Measurements from ENCODE around the gene GNGT1. TPM values are rescaled to one million over a fixed set of nuclear protein-coding genes. Genes with fewer than 3 reads are reported as not detected.
"Not testable (repeated sequence)": the region's sequence is repeated elsewhere in the genome, so short reads cannot be mapped to it uniquely, and the experiment has no call there.

The GNGT1 gene
- total RNA-seq, 2 experiments from 2014 or later: not detected

- Mint-ChIP-seq H3K27ac (no peak overlapping the region), H3K36me3 (ENCODE audit: low read depth) (no peaks in the 10 kb centered on the region), H3K4me1 (ENCODE audit: low read depth) (no peaks in the 10 kb centered on the region), H3K9me3 (no peaks in the 10 kb centered on the region), H3K27me3 (ENCODE audit: low read depth) (peaks cover 8% of the 10 kb centered on the region), H3K4me3 (no peak overlapping the region)
- DNase-seq: no peak
- CTCF ChIA-PET: no interaction called here
- intact Hi-C loops (cut with micrococcal nuclease): no loop called here
Observed at GRCh38 chr7:93913197-93913596, 6.8 kb downstream of the GNGT1 start.

GRCh38 chr7:93914581-93915066, 8.3 kb downstream of the GNGT1 start:
- no peaks in the 10 kb centered on the region for H3K9me3 Mint-ChIP-seq

GRCh38 chr7:93915206-93915842, 9.0 kb downstream of the GNGT1 start:
- CTCF ChIA-PET; intact Hi-C loops (cut with micrococcal nuclease): not testable (repeated sequence)

More at GRCh38 chr7:93914581-93915066, 8.3 kb downstream of the GNGT1 start:
- CTCF ChIA-PET: no interaction called here
- Mint-ChIP-seq H3K27me3 (ENCODE audit: low read depth) (peaks cover 8% of the 10 kb centered on the region), H3K4me3 (no peak overlapping the region), H3K27ac (no peak overlapping the region), H3K4me1 (ENCODE audit: low read depth) (no peaks in the 10 kb centered on the region), H3K36me3 (ENCODE audit: low read depth) (no peaks in the 10 kb centered on the region)
- DNase-seq: no peak
- intact Hi-C loops (cut with micrococcal nuclease): no loop called here

DNA sequence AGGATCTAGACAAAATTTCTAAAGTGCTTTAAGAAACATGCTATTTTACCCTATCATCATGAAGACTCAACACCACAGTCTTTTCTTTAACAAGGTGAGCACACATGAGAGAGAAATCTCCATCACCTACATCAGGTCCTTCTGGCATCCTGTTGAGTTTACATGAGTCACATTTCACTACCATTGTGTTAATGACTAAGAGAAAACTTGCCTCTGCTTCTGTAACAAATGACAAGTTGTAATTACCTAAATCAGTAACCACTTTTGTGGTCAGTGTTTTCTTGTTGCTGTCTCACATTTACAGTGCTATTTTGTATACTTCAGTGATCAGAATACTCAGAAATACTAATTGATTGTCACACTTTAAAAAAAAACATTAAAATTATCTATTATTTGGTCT, 9.5 kb downstream of the GNGT1 start:
- H3K9me3 Mint-ChIP-seq; H3K36me3 Mint-ChIP-seq (ENCODE audit: low read depth); H3K4me1 Mint-ChIP-seq (ENCODE audit: low read depth); CTCF ChIA-PET; H3K4me3 Mint-ChIP-seq; intact Hi-C loops (cut with micrococcal nuclease); H3K27ac Mint-ChIP-seq; DNase-seq: not testable (repeated sequence)
- H3K27me3 Mint-ChIP-seq (ENCODE audit: low read depth): peaks cover 14% of the 10 kb centered on the region

More at GRCh38 chr7:93915206-93915842, 9.0 kb downstream of the GNGT1 start:
- not testable (repeated sequence) for H3K4me3 Mint-ChIP-seq; H3K9me3 Mint-ChIP-seq; H3K4me1 Mint-ChIP-seq (ENCODE audit: low read depth); H3K27ac Mint-ChIP-seq; H3K27me3 Mint-ChIP-seq (ENCODE audit: low read depth); DNase-seq; H3K36me3 Mint-ChIP-seq (ENCODE audit: low read depth)

DNA sequence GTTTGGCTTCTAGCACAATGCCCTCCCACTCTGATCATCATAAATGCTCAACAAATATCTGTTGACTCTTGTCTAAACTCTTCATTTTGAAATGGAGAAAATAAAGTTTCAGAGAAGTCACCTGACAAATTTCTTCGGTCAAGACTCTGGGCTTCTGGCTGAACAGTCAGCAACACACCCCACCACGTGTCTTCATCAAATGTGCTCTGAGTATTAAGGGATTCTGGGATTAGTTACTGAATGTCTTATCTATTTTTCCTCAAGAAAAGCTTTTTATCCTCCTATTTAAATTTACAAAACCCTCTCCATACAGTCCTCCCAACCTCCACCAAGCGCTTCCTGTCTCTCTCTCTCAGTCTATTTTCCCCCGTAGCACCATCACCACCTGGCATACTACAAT, 9.9 kb downstream of the GNGT1 start:
- H3K4me1 Mint-ChIP-seq (ENCODE audit: low read depth); intact Hi-C loops (cut with micrococcal nuclease); H3K27ac Mint-ChIP-seq; H3K4me3 Mint-ChIP-seq; H3K36me3 Mint-ChIP-seq (ENCODE audit: low read depth); CTCF ChIA-PET; H3K9me3 Mint-ChIP-seq; DNase-seq: not testable (repeated sequence)
- peaks cover 17% of the 10 kb centered on the region for H3K27me3 Mint-ChIP-seq (ENCODE audit: low read depth)

GRCh38 chr7:93920496-93921182, 14.3 kb downstream of the GNGT1 start:
- peaks cover 2% of the 10 kb centered on the region for H3K4me1 Mint-ChIP-seq (ENCODE audit: low read depth)
- no peaks in the 10 kb centered on the region for H3K9me3 Mint-ChIP-seq
- CTCF ChIA-PET: interaction anchor here (1.2 kb wide), 1 partner anchor 474 kb away, joined by 3 read pairs; no protein-coding TSS in a partner anchor
- H3K27ac Mint-ChIP-seq: no peak overlapping the region
- no peak overlapping the region for H3K4me3 Mint-ChIP-seq
- no peak for DNase-seq
- peaks cover 35% of the 10 kb centered on the region for H3K27me3 Mint-ChIP-seq (ENCODE audit: low read depth)
- intact Hi-C loops (cut with micrococcal nuclease): loop anchor here (1.0 kb wide), 1 partner anchor 168 kb away; no protein-coding TSS in a partner anchor
- H3K36me3 Mint-ChIP-seq (ENCODE audit: low read depth): no peaks in the 10 kb centered on the region

- no peaks in the 10 kb centered on the region for H3K36me3 Mint-ChIP-seq (ENCODE audit: low read depth)
Observed at GRCh38 chr7:93921186-93921585, 14.8 kb downstream of the GNGT1 start.

GRCh38 chr7:93921607-93922566, 15.5 kb downstream of the GNGT1 start, which contains the start of gene GNG11:
GNG11 (plus strand) TSS chr7:93921735; CDS start chr7:93922138, 403 bp downstream.
- DNase-seq: peak; percentile 47
- peaks cover 40% of the 10 kb centered on the region for H3K27me3 Mint-ChIP-seq (ENCODE audit: low read depth)
- peak within 1 kb of the TSS; percentile 60 for H3K4me3 Mint-ChIP-seq
- intact Hi-C loops (cut with micrococcal nuclease): loop anchor here (1.0 kb wide), 1 partner anchor 166 kb away; no protein-coding TSS in a partner anchor
- H3K36me3 Mint-ChIP-seq (ENCODE audit: low read depth): no peaks in the 10 kb centered on the region
- peaks cover 2% of the 10 kb centered on the region for H3K4me1 Mint-ChIP-seq (ENCODE audit: low read depth)
- no peaks in the 10 kb centered on the region for H3K9me3 Mint-ChIP-seq
- CTCF ChIA-PET: no interaction called here
- no peak within 1 kb of the TSS for H3K27ac Mint-ChIP-seq

More at GRCh38 chr7:93921186-93921585, 14.8 kb downstream of the GNGT1 start:
- Mint-ChIP-seq H3K4me3 (no peak overlapping the region), H3K27ac (no peak overlapping the region), H3K9me3 (no peaks in the 10 kb centered on the region), H3K27me3 (ENCODE audit: low read depth) (peaks cover 35% of the 10 kb centered on the region), H3K4me1 (ENCODE audit: low read depth) (peaks cover 2% of the 10 kb centered on the region)
- CTCF ChIA-PET: interaction anchor here (1.2 kb wide), 1 partner anchor 474 kb away, joined by 3 read pairs; no protein-coding TSS in a partner anchor
- intact Hi-C loops (cut with micrococcal nuclease): loop anchor here (1.0 kb wide), 1 partner anchor 167 kb away; no protein-coding TSS in a partner anchor
- no peak for DNase-seq

DNA sequence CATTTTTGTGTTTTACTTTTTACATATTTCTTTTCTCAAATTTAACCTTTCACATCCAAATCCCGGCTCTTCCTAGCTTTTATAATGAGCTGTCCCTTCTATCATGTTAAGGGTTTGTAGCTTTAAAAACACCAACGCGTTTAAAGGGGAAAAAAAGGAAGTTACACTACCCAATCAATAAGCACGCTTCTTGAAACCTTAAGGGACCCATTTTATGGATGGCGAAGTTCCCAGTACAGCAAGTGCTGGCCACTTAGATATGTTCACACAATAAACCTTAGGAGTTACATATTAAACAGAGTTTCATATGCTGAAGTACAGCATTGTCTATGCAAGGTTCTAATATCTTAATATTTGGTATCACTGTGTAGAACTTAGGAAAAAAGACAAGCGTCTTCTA, 16.9 kb downstream of the GNGT1 start:
- Mint-ChIP-seq H3K27ac (no peak overlapping the region), H3K4me3 (no peak overlapping the region), H3K36me3 (ENCODE audit: low read depth) (no peaks in the 10 kb centered on the region), H3K4me1 (ENCODE audit: low read depth) (peaks cover 2% of the 10 kb centered on the region), H3K27me3 (ENCODE audit: low read depth) (peaks cover 39% of the 10 kb centered on the region), H3K9me3 (no peaks in the 10 kb centered on the region)
- DNase-seq: no peak
- CTCF ChIA-PET: no interaction called here
- intact Hi-C loops (cut with micrococcal nuclease): no loop called here

- Mint-ChIP-seq H3K4me1 (ENCODE audit: low read depth) (peaks cover 2% of the 10 kb centered on the region), H3K36me3 (ENCODE audit: low read depth) (no peaks in the 10 kb centered on the region), H3K27ac (no peak overlapping the region), H3K9me3 (no peaks in the 10 kb centered on the region), H3K27me3 (ENCODE audit: low read depth) (peaks cover 39% of the 10 kb centered on the region), H3K4me3 (no peak overlapping the region)
- DNase-seq: no peak
- intact Hi-C loops (cut with micrococcal nuclease): no loop called here
- CTCF ChIA-PET: no interaction called here
Observed at GRCh38 chr7:93923942-93924341, 17.6 kb downstream of the GNGT1 start.

DNA sequence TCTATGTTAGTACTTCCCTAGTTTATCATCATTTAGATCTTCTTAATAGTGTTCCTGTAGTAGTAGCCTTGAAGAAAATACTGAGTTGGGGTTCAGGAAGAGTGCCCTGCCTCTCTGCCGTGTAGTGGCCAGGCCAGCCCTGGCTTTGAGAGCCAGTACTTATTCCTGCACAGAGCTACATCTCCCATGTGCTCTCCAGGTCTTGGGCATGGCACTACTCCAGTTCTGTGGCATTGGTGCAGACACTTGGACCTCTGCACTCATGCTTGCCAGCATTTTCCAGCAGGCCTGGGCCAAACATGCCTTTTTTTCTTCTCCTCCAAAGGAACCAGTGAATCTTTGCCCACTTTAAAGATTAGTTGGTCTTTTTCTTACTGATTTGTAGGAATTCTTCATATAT, 20.4 kb downstream of the GNGT1 start:
- Mint-ChIP-seq H3K27ac (no peak overlapping the region), H3K36me3 (ENCODE audit: low read depth) (no peaks in the 10 kb centered on the region), H3K9me3 (no peaks in the 10 kb centered on the region), H3K4me1 (ENCODE audit: low read depth) (no peaks in the 10 kb centered on the region), H3K27me3 (ENCODE audit: low read depth) (peaks cover 31% of the 10 kb centered on the region), H3K4me3 (no peak overlapping the region)
- no peak for DNase-seq
- intact Hi-C loops (cut with micrococcal nuclease): no loop called here
- CTCF ChIA-PET: no interaction called here

- CTCF ChIA-PET: no interaction called here
- no peak for DNase-seq
- Mint-ChIP-seq H3K4me1 (ENCODE audit: low read depth) (no peaks in the 10 kb centered on the region), H3K27ac (no peak overlapping the region), H3K27me3 (ENCODE audit: low read depth) (peaks cover 27% of the 10 kb centered on the region), H3K4me3 (no peak overlapping the region), H3K36me3 (ENCODE audit: low read depth) (no peaks in the 10 kb centered on the region), H3K9me3 (no peaks in the 10 kb centered on the region)
- intact Hi-C loops (cut with micrococcal nuclease): no loop called here
Observed at GRCh38 chr7:93927585-93927984, 21.2 kb downstream of the GNGT1 start.
